Fibroblast of pulmonary artery (primary cell): ENCODE measurements around the gene FBXO48.

Experiments used
- DNase-seq: peaks from one replicate; pipeline ENCODE4 v3.0.0-alpha.2; 2010; ENCODE audit warnings: low read depth
- H3K4me3 ChIP-seq: replicated peaks from 2 replicates; pipeline ENCODE4 v1.5.1; 2011; ENCODE audit warnings: low read depth, mild to moderate bottlenecking, control low read depth, low read length, moderate library complexity
- TF ChIP-seq, protein P1 (sequence below): IDR thresholded peaks from 2 replicates; pipeline ENCODE4 v1.5.1; 2011; ENCODE audit warnings: mild to moderate bottlenecking, control low read depth, low read length, inconsistent platforms; ENCODE audit errors: missing control alignments

FBXO48 gene

GRCh38 chr2:68441179-68441993 lies 25.7 kb downstream of the FBXO48 start:
- H3K4me3 ChIP-seq, result no peak overlapping the region
- peak; percentile 92 for DNase-seq
- TF ChIP-seq, protein P1, sequence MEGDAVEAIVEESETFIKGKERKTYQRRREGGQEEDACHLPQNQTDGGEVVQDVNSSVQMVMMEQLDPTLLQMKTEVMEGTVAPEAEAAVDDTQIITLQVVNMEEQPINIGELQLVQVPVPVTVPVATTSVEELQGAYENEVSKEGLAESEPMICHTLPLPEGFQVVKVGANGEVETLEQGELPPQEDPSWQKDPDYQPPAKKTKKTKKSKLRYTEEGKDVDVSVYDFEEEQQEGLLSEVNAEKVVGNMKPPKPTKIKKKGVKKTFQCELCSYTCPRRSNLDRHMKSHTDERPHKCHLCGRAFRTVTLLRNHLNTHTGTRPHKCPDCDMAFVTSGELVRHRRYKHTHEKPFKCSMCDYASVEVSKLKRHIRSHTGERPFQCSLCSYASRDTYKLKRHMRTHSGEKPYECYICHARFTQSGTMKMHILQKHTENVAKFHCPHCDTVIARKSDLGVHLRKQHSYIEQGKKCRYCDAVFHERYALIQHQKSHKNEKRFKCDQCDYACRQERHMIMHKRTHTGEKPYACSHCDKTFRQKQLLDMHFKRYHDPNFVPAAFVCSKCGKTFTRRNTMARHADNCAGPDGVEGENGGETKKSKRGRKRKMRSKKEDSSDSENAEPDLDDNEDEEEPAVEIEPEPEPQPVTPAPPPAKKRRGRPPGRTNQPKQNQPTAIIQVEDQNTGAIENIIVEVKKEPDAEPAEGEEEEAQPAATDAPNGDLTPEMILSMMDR, result peak; percentile 90

DNA sequence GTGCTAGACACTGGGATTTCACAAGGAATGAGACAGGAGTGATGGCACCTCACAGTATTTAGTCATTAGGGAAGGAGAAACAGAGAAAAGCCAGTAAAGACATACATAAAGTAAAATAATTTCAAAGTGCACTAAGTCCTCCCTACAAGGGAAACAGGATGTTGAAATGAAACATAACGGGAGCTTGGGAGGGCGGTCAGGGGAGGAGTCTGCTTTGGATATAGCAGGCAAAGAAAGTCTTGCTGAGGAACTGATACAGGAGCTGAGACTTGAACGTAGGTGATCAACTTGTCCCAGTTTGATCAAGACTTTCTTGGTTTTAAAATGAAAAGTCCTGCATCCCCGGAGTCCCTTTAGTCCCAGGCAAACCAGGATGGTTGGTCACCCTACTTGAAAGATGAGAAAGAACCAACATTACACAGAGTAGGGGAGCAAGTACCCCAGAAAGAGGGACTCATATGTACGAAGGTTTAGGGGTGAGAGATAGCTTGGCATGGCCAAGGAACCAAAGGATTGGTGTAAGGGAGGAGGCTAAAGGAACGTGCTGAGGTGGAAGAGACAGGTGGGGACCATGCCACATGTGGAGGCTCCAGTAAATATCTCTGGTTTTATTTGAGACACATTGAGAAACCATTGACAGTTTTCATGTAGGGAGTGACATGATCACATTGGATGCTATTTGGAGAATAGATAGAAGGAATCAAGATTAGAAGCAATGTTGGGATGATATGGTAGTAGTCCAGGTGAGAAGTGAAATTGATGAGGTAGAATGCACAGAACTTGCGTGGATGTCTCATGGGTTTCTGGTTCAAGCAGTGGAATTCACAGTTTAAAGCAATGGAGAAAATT lies 28.4 kb downstream of the FBXO48 start:
- no peak for DNase-seq
- H3K4me3 ChIP-seq, result no peak overlapping the region
- TF ChIP-seq, protein P1, result no peak

- TF ChIP-seq, protein P1, result no peak
- H3K4me3 ChIP-seq, result no peak overlapping the region
- DNase-seq, result peak; percentile 29
Measured at GRCh38 chr2:68436270-68436669, 30.8 kb downstream of the FBXO48 start.

- DNase-seq, result peak; percentile 59
- no peak overlapping the region for H3K4me3 ChIP-seq
Measured at GRCh38 chr2:68435615-68436014, 31.5 kb downstream of the FBXO48 start.

DNA sequence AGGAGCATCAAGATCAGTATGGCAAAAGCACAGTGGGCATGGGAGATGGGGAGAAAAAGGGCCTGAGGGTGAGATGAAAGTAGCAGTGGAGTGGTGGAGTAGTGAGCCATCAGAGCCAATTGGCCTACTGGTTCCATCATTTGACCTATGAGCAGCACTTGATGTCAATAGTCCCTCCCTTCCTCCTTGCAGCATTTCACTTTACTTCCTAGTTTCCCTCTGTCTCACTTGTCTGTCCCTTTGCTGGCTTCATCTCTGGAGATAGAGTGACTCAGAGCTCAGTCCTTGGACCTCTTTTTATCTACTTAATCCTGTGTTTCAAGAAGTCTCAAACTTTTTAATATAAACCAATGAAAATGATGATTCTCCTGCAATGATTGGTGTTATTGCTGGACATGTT lies 32.1 kb downstream of the FBXO48 start:
- no peak overlapping the region for H3K4me3 ChIP-seq
- TF ChIP-seq, protein P1, result no peak
- DNase-seq, result no peak

More at GRCh38 chr2:68435615-68436014, 31.5 kb downstream of the FBXO48 start:
- TF ChIP-seq, protein P1, result no peak

DNA sequence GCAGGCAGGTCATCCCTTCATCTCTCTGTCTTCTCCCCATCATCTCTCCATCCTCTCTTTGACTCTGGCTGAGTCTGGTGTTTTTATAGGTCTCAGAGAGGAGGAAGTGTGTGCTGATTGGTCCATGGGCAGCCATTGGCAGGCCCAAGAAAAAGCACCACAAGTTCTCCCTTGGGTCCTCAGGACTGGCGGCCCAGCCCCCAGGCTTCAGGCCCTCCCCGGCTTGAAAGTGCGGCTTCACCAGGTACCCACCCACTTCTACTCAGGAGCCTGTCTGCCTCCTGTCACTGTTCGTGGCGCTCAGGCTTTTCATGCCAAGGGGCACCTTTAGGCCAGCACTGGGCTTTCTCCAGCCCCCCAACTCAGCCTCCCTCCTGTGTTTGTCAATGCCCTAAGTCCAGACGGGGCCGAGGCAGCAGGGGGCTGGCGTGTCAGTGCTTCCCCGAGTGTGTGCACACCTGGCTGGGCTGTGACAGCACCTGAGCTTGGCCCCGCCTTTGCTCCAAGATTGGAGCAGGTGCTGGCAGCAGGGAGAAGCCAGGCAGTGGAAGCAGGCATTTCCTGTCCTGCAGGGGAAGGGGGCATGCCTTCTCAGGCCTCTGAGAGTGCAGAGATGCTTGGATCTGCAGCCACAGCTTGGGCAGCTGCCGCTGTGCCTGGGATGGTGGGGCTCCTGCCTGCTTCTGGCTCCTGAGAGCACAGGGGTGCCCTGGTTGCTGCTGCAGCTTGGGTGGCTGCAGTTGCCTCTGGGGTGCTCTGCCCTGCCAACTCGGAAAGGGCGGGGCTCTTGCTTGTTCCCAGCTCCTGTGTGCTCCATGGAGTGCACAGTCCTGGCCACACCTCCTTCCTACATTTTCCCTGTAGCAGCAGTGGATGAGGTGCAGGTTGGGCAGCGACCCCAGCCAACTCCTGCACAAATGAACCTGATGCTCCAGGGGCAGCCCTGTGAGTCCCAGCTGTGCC lies 34.1 kb downstream of the FBXO48 start:
- TF ChIP-seq, protein P1, result no peak
- DNase-seq, result no peak
- H3K4me3 ChIP-seq, result no peak overlapping the region
